NK-92 treated with Interleukin-12 subunit alpha and Interleukin-12 subunit beta, amount 100 ng/mL, for 24 hours (cell line): Measurements from ENCODE around the gene CLEC1A.

Source experiments
- DNase-seq: peaks from one replicate; lab custom pipeline; 2025; lab: John Stamatoyannopoulos, UW

The CLEC1A gene

GRCh38 chr12:10101042-10101579 is 2.3 kb upstream of the CLEC1A start:
- DNase-seq = no peak

GRCh38 chr12:10097521-10097920 is 1.3 kb downstream of the CLEC1A start:
- no peak for DNase-seq

GRCh38 chr12:10095971-10096370 is 2.8 kb downstream of the CLEC1A start:
- no peak for DNase-seq

GRCh38 chr12:10094646-10095395 is 4.0 kb downstream of the CLEC1A start:
- no peak for DNase-seq

- no peak for DNase-seq
Observed at GRCh38 chr12:10088955-10089900, 9.6 kb downstream of the CLEC1A start.

GRCh38 chr12:10088031-10088430 is 10.8 kb downstream of the CLEC1A start:
- no peak for DNase-seq

- no peak for DNase-seq
Observed at GRCh38 chr12:10086387-10086786, 12.4 kb downstream of the CLEC1A start.

- no peak for DNase-seq
Observed at GRCh38 chr12:10084733-10085132, 14.1 kb downstream of the CLEC1A start.

GRCh38 chr12:10082117-10082874 is 16.5 kb downstream of the CLEC1A start:
- no peak for DNase-seq

- DNase-seq = no peak
Observed at GRCh38 chr12:10075451-10075850, 23.3 kb downstream of the CLEC1A start.

- DNase-seq = no peak
Observed at GRCh38 chr12:10073261-10073660, 25.5 kb downstream of the CLEC1A start.

- DNase-seq = no peak
Observed at GRCh38 chr12:10072131-10072530, 26.7 kb downstream of the CLEC1A start.

- no peak for DNase-seq
Observed at GRCh38 chr12:10070380-10070779, 28.4 kb downstream of the CLEC1A start.

GRCh38 chr12:10069976-10070375 is 28.8 kb downstream of the CLEC1A start:
- DNase-seq = no peak

GRCh38 chr12:10069099-10069498 is 29.7 kb downstream of the CLEC1A start:
- no peak for DNase-seq

- DNase-seq = no peak
Observed at GRCh38 chr12:10068644-10069043, 30.1 kb downstream of the CLEC1A start.

- DNase-seq = no peak
Observed at GRCh38 chr12:10067942-10068341, 30.8 kb downstream of the CLEC1A start.

- DNase-seq = no peak
Observed at GRCh38 chr12:10067264-10067663, 31.5 kb downstream of the CLEC1A start.

GRCh38 chr12:10065241-10065640 is 33.5 kb downstream of the CLEC1A start:
- no peak for DNase-seq

GRCh38 chr12:10058387-10058786 is 40.4 kb downstream of the CLEC1A start:
- no peak for DNase-seq

- DNase-seq = no peak
Observed at GRCh38 chr12:10052193-10052913, 46.4 kb downstream of the CLEC1A start.
